Right lobe of liver (tissue), 4 donors: ENCODE measurements around the gene KCNQ2.

ENCODE experiments used
- CTCF ChIP-seq, 4 donors: fragments of 200-600 bp in 3 of 4; fragments of 450-650 bp in 1 of 4; IDR thresholded peaks; one replicate each; pipeline versions ENCODE4 v1.5.1 to v1.8.0; 2016 to 2022; ENCODE audit warnings: antibody characterized with exemption in 4 of 4, mild to moderate bottlenecking in 2 of 4
- POLR2A ChIP-seq: fragments of 450-650 bp; IDR thresholded peaks from one replicate; pipeline ENCODE4 v1.6.1; 2017; ENCODE audit warnings: antibody characterized with exemption, mild to moderate bottlenecking
- donor health status: DM: no; HTN: no; CAD: no.
- donor health status: DM: no; HTN: no; CAD: no.
- donor health status: DM: no; HTN: yes; CAD: no.

GRCh38 chr20:63478346-63479302 is 6.2 kb upstream of the KCNQ2 start:
- TF ChIP-seq POLR2A = no peak
- TF ChIP-seq CTCF (IDR thresholded peaks at IDR 0.05) = no peak
